ENCODE measurements around the gene YIPF1. TPM values are rescaled to one million over a fixed set of nuclear protein-coding genes. Genes with fewer than 3 reads are reported as not detected.
"Not testable (repeated sequence)": the region's sequence is repeated elsewhere in the genome, so short reads cannot be mapped to it uniquely, and the experiment has no call there.

Gene YIPF1
- polyA plus RNA-seq, 4 donors, result 34.7 to 37.5 (median 36.6) TPM

DNA sequence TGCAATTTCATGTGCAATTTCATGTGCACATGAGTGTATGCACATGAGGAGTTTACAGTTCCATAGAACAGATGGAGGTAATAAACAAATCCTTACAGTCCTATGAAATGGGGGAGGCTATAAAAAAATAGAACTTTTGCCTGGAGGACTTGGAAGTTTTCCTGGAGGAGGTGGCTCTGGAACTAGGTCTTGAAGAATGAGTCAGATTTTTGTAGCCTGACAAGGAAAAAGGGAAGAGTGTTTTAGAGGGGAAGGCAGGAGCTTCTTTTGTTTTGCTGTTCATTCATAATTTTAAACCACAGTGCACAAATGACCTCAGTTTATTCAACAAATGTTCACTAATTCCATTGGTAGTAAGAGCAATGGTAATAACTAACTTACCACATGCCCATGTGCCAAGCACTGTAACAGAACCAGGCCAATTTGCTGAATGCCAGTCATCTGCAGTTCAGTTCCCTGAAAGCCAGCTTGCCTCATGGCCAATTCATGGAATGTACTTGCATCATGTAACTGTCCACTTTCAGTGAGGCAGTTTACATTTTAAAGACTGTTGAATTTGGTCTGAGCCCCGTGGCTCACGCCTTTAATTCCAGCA, 7.1 kb upstream of the YIPF1 start:
- no peak for DNase-seq (ENCODE audit: low read depth in 4 of 4, low spot score in 3 of 4)

DNA sequence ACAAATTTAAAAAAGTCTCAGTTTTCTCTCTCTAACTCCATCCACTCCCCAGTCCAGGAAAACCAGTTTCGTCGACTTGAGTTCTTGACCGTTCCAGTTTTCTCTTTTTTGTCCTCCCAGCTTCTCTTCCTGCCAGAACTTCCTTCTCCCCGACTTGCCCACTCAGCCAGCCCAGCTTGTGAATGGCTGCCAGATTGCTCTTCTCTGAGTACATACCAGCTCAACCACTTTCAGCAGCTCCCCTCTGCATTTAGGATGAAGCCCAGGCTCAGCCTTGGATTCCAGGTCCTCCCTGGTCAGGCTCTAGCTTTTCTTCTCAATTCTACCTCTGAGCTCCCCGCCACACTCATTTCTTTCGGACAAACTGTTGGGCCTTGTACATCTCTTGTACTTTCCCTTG, 5.8 kb upstream of the YIPF1 start:
- DNase-seq (ENCODE audit: low read depth in 4 of 4, low spot score in 3 of 4), result no peak

DNA sequence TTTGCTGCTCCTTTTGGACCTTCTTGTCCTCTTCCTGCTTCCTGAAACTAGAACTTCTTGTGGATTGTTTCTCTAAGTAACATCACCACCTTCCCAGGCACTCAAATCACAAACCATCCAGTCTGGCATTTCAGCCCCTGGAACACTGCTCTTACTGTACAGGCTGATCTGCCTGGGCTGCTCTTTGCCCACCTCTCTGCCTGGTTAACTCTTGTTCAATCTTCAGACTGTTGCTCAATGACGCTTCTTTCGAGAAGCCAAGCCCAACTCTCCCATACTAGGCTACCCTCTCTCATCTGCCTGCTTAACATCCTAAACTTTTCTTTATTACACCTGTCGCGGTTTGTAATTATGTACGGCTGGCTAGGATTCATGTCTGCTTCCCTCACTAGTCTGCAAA, 5.0 kb upstream of the YIPF1 start:
- no peak for DNase-seq (ENCODE audit: low read depth in 4 of 4, low spot score in 3 of 4)

DNA sequence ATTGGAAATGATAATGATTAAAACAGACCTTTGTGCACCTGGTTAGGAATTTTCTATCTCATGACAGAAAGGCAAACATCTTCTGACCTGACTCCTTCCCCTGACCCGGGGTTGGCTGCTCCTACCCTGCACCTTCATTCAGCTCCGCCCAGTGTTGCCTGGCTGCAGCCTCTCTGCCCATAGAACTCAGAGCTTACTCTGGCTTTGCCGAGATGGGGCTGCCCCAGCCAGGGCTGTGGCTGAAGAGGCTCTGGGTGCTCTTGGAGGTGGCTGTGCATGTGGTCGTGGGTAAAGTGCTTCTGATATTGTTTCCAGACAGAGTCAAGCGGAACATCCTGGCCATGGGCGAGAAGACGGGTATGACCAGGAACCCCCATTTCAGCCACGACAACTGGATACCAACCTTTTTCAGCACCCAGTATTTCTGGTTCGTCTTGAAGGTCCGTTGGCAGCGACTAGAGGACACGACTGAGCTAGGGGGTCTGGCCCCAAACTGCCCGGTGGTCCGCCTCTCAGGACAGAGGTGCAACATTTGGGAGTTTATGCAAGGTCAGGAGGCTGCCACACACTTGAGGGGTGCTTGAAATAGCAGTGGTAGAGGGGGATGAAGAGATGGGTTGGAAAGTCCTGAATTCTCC, 4.5 kb upstream of the YIPF1 start, which contains the start of gene DIO1:
TSS of gene DIO1 (plus strand) at position 189 of the 638 bp plus-strand sequence. CDS start at position 213, 24 bp downstream.
- DNase-seq (ENCODE audit: low read depth in 4 of 4, low spot score in 3 of 4), result no peak

DNA sequence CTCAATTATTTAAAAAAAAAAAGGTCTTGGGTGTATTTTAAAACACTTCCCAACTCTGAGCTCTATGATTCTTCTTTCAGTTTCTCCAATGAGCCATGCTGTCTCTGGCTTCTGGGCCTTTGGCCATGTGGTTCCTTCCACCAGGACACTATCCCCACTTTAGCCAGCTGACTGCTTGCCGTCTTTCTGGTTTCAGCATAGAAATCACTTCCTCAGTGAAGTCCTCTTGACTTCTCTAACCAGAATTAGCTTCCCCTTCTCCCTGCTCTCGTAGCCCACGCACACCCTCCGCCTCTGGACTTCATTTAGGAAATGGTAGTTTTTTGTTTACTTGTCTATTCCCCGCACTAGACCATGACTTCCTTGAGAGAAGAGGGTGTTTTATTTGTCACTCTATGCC, 3.3 kb upstream of the YIPF1 start:
- DNase-seq (ENCODE audit: low read depth in 4 of 4, low spot score in 3 of 4), result no peak

DNA sequence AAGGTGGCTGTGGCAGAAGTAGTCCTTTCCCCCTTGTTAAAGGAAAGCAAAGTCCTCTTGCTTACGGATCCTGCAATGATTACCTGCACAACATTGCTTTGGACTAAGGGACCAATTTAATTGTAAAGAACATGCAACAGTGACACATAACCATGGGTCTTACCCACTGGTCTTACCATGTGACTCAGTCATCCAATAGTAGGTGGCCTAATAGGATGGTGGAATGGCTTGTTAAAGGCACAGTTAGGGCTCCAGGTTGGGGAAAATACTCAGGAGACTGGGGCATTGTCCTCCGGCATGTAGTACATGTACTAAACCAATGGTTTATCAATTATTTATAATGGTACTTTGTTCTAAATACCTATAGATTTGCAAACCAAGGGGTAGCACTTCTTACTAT, 2.1 kb upstream of the YIPF1 start:
- DNase-seq (ENCODE audit: low read depth in 4 of 4, low spot score in 3 of 4), result no peak

DNA sequence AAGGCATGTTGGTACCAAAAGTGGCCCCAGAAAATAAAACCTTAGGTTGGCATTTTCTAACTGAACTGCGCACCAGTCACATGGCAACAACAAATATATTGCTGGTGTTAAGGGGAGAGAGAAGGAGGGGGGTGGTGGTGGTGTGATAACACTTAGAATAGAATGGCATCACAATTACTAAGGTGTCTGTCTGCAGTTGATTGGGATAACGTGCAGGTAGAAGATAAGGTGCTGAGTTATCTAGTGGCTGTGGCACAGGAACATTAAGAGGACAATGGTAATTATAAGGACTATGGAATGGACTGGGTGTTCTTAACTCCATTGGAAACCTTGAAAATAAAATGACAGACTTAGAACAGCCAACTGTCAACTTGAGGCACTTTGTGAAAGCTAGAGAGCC, 1.4 kb upstream of the YIPF1 start:
- no peak for DNase-seq (ENCODE audit: low read depth in 4 of 4, low spot score in 3 of 4)

DNA sequence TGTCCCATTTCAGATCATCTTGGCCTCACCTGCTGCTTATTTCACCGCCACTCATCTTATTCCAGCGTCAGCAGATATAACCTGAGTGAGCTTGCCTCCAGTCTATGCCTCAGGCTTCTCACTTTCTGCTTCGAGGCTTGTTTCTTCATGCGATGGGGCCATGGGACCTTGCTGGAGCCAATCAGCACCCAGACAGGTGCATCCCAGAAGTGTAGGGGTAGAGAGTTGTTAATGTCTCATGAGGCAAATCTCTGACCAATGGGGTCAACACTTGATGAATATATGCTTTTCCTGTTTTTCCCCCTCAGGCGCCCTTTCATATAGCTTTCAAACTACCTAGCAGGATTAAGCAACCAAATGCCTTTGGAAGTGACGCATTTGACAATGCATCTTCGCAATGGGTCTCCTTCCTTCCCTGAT, 935 bp upstream of the YIPF1 start:
- DNase-seq (ENCODE audit: low read depth in 4 of 4, low spot score in 3 of 4), result no peak

DNA sequence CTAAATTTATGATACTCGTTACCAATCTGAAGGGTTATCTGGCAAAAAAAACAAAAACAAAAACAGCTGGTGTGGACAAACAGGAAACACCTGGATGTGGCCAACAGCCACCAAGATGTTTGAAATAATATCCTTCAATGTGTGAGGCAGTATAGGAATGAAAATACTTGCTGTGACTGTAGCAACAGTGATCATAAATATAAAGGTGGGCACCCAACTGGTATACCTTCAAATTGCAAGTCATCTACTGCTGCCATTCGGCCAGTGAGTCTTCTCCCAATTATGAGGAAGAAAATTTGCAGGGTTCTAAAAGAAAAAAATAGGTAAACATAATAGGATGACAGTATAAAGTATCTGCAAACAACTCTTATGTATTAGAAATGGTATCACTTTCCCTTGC, 916 bp downstream of the YIPF1 start:
- no peak for DNase-seq (ENCODE audit: low read depth in 4 of 4, low spot score in 3 of 4)

DNA sequence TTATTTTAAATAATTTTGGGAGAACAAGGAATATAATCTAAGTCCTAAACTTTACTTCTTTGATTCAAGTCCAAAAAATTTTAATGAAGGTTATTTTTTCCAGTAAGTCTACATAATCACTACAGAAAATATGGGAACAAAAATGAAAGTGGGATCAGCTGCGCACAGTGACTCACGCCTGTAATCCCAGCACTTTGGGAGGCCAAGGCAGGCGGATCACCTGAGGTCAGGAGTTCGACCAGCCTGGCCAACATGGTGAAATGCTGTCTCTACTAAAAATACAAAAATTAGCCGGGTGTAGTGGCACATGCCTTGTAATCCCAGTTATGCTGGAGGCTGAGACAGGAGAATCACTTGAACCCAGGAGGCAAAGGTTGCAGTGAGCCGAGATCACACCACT, 6.0 kb downstream of the YIPF1 start:
- DNase-seq (ENCODE audit: low read depth in 4 of 4, low spot score in 3 of 4), result not testable (repeated sequence)

DNA sequence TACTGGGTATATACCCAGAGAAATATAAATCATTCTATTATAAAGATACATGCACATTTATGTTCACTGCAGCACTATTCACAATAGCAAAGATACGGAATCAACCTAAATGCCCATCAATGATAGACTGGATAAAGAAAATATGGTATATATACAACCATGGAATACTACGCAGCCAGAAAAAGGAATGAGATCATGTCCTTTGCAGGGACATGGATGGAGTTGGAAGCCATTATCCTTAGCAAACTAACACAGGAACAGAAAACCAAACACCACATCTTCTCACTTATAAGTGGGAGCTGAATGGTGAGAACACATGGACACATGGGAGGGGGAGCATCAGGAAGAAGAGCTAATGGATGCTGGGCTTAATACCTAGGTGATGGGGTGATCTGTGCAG, 7.7 kb downstream of the YIPF1 start:
- DNase-seq (ENCODE audit: low read depth in 4 of 4, low spot score in 3 of 4), result not testable (repeated sequence)

DNA sequence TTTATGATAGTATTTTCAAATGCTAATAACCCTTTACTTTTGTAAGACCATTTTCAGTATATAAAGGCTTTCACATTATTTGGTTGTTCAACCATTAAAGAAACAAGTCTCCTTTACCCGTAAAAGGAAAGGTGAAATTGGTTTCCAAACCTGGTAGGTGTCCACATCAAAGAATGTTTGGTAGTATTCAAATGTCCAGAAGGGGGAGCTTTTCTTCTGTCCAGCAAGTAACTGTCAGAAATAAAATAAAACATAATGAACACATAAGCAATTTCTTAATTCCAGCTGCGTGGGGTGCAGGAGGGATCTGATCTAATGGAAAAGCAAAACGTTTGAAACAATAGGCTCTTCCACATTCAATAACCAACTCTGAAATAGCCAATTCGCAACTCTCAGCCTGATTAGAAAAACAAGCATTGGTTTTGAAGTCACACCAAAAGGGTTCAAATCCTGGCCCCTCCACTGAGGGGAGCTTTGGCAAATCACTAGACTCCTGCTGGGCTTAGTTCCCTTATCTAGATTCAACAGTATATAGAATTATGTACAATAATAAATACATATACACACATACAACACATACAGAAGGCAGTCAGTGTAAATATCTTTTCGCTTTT, 11.0 kb downstream of the YIPF1 start:
- DNase-seq (ENCODE audit: low read depth in 4 of 4, low spot score in 3 of 4), result no peak

DNA sequence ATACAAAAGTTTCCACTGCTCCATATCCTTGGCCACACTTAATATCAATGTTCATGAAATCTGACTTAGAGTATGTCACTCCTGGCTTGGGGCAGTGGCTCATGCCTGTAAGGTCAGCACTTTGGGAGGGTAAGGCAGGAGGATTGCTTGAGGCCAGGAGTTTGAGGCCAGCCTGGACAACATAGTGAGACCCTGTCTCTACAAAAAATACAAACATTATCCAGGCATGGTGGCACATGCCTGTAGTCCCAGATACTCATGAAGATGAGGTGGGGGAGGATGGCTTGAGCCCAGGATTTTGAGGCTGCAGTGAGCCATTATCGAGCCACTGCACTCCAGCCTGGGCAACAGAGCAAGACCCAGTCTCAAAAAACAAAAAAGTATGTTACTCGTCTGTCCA, 14.4 kb downstream of the YIPF1 start:
- not testable (repeated sequence) for DNase-seq (ENCODE audit: low read depth in 4 of 4, low spot score in 3 of 4)

DNA sequence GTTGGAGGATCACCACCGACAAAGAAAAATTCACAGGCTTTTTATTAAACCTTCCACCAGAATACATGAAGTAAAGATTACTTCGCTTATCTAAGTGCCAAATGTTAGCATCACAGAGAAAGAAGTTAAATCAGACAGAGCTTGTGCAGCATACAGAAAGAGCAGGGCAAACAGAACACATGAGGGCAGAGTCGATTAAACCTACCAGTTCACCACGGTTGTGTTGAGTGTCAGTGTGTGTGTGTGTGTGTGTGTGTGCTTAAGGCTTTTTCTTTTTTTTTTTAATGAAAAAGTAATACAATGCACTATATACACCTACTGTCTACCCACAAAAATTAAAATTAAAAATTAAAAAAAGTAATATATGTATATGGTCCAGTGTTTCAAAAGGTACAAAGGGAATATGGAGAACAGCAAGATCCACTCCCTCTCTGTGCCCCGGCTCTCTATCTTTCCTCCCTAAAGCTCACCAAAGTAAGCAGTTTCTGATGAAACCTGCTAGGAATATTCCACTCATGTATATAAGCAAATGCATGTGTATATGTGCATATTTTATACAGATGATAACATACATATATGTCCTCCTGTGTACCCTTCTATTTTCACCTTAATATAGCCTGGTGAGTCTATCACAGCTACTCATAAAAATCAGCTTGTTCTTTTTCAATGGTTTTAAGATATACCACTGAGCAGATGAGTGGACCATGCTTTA, 17.7 kb downstream of the YIPF1 start:
- DNase-seq (ENCODE audit: low read depth in 4 of 4, low spot score in 3 of 4), result no peak

DNA sequence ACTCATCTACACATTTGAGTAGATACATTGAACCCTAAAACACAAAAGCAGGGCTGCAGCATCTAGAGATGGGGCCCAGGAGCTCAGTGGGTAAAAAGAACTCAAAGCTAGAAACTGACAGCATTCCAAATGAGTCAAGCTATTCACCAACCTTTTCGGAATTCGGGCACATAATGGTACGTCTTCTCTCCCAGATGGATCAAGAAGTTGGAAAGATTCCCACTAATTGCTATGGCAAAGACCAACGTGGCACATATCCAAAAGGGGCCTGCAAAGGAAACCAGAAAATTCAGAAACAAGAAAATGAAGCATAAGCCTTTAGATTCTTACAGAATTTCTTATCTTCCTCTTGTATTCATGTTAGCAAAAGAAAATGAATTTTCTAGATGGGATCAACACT, 18.4 kb downstream of the YIPF1 start:
- no peak for DNase-seq (ENCODE audit: low read depth in 4 of 4, low spot score in 3 of 4)

DNA sequence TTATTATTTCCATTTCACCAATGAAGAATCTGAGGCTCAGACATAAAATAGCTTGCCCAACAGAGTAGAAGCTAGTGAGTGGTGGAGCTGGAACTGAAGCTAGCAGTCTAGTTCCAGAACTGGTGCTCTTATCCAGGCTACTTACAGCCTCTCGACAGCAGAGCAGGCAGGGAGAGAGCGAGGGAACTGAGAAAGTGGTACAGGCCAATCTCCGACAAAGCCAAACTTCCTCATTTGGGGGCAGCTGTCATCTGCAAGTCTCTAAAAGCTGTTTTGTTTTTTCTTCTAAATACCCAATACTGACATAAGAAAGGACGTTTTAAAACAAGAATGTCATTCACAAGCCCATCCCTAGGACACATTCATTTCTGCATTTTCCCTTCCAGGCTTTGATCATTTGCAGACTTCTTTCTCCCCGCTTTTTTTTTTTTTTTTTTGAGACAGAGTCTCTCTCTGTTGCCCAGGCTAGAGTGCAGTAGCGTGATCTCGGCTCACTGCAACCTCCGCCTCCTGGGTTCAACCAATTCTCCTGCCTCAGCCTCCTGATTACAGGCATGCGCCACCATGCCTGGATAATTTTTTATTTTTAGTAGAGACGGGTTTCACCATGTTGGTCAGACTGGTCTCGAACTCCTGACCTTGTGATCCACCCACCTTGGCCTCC, 20.0 kb downstream of the YIPF1 start:
- DNase-seq (ENCODE audit: low read depth in 4 of 4, low spot score in 3 of 4), result no peak

DNA sequence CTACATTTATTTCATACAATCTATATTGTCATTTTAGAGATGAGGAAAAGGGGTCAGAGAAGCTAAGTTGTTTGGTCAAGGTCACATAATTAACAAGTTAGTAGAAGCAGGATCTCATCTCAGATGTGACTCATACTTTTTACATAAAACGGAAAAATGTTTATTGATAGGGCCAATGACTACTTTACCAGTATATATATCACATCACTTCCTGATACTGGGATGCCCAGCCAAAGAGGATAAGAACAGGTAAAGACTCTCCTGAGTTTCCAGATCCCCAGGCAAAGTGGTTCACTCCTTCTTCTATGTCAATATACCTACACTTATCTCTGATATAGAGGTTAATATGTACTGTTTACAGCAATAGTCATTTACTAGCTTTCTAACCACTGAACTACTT, 21.0 kb downstream of the YIPF1 start:
- no peak for DNase-seq (ENCODE audit: low read depth in 4 of 4, low spot score in 3 of 4)

DNA sequence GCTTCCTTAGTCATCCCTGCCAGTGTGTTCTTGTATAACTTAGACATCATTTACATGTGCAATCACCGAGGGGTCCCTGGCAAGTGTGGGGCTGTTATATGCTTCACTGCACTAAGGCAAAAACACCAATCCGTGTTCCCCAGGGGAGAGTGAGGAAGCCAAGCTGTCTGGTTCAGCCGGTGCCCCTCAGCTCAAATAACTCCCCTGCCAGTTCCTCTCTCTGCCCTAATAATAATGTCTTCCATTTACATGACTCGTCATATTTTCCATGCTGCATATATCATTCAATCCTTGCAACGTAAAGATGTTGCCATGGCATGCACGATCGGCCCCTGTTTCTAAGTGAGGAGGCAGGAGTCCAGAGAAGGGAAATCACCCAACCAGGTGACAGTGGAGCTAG, 27.1 kb downstream of the YIPF1 start:
- DNase-seq (ENCODE audit: low read depth in 4 of 4, low spot score in 3 of 4), result no peak

DNA sequence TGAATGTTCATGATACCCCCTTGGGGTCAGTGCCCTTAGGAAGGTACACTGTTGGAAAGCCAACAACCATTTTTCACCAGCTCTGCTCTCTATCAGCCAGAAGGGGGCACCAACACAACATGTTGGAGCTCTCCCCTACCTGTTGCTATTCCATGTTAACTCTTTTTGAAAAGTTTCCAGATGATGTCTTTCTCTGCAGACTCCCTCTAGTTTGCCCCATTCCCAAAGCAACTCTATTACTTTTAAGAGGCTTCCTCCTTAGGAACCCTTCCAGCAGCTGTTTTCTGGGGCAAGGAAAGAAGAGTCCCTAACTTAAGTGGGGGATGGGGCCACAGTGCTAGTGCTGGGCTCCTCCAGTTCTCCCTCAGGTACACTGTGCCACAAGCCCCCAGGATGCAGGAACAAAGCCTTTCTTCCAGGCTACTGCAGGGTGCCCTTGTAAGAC, 28.6 kb downstream of the YIPF1 start:
- DNase-seq (ENCODE audit: low read depth in 4 of 4, low spot score in 3 of 4), result peak in 2 of 4 donors; percentile 23 to 27

DNA sequence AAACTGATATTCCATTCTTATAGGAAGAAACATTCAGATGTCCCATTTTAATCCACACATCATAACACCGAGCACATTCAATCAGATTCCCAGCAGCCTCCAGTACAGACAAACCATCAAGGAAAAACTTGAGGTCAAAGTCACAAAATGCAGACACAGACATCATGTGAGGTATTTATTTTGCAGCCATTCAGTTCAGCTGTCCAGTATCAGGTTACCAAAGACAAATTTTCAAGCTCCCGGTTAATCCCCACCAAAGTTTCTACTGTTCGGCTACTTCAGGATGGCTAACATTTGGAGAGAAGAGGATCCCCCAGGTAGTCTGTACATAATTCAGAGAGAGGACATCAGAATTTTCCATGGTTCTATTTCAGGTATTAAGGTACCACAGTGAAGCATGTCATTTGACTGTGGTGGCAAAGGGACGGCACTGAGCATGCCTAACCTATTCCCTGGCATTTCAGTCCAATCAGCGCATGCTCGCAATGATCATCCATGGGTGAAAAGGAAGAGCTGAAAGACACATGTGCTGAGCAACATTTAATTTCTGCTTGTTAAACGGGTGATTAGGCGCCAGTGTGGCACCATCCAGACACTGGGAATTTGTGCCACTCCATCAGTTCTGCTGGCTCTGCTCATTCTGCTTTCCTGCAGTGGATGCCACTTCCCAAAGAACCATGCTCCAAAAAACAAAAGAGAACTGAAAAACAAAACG, 37.9 kb downstream of the YIPF1 start:
- no peak for DNase-seq (ENCODE audit: low read depth in 4 of 4, low spot score in 3 of 4)

All from right renal pelvis (tissue), 4 donors.